ENCODE results near the gene IVNS1ABP.

DNA sequence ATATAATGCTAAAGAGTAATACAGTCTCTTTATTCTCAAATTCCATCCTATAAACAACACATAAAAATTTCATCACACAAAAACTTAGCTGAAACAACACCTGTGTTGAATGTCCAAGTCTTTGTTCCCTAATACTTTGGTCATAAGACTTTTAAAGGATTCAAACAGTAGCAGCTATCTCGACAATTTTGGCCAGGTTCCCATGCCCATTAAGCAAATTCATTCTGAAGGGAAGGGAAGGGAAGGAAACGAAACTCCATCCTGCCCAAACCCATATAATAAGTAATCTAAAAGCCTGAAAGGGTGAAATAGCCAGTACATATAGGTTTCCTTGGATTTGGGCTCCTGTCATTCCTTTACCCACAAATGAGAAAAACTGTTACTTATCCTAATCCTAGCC lies 7.5 kb downstream of the IVNS1ABP start:
- TF ChIP-seq ZNF445 (CRISPR knock-in tag; IDR thresholded peaks at IDR 0.05; ENCODE audit: low read depth) (no peak), SMC3 (conservative IDR thresholded peaks at IDR 0.05; ENCODE audit: insufficient read depth, low read depth, low read length) (no peak), ZKSCAN1 (IDR thresholded peaks at IDR 0.05; ENCODE audit: low read depth, low read length) (no peak), ZBTB8A (IDR thresholded peaks at IDR 0.05; ENCODE audit: partially characterized antibody) (no peak), EZH2 (IDR thresholded peaks at IDR 0.05; ENCODE audit: borderline replicate concordance, low read depth, low read length) (no peak), ZEB2 (IDR thresholded peaks at IDR 0.05) (no peak), U2AF2 (optimal IDR thresholded peaks at IDR 0.05; ENCODE audit: low read depth, low read length) (no peak), ZNF76 (CRISPR knock-in tag; IDR thresholded peaks at IDR 0.05; ENCODE audit: borderline replicate concordance) (no peak), ZNF778 (CRISPR knock-in tag; IDR thresholded peaks at IDR 0.05) (no peak), HMG20A (CRISPR knock-in tag; conservative IDR thresholded peaks at IDR 0.05) (no peak), MAFF (IDR thresholded peaks at IDR 0.05; ENCODE audit: low read length) (no peak)
- TF ChIP-seq, protein P1, sequence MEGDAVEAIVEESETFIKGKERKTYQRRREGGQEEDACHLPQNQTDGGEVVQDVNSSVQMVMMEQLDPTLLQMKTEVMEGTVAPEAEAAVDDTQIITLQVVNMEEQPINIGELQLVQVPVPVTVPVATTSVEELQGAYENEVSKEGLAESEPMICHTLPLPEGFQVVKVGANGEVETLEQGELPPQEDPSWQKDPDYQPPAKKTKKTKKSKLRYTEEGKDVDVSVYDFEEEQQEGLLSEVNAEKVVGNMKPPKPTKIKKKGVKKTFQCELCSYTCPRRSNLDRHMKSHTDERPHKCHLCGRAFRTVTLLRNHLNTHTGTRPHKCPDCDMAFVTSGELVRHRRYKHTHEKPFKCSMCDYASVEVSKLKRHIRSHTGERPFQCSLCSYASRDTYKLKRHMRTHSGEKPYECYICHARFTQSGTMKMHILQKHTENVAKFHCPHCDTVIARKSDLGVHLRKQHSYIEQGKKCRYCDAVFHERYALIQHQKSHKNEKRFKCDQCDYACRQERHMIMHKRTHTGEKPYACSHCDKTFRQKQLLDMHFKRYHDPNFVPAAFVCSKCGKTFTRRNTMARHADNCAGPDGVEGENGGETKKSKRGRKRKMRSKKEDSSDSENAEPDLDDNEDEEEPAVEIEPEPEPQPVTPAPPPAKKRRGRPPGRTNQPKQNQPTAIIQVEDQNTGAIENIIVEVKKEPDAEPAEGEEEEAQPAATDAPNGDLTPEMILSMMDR (IDR thresholded peaks at IDR 0.05 in 2 of 3, conservative IDR thresholded peaks at IDR 0.05 in 1 of 3; ENCODE audit: insufficient read depth in 2 of 3, low read depth in 1 of 3, low read length in 3 of 3): no peak
- TF ChIP-seq, protein P2, sequence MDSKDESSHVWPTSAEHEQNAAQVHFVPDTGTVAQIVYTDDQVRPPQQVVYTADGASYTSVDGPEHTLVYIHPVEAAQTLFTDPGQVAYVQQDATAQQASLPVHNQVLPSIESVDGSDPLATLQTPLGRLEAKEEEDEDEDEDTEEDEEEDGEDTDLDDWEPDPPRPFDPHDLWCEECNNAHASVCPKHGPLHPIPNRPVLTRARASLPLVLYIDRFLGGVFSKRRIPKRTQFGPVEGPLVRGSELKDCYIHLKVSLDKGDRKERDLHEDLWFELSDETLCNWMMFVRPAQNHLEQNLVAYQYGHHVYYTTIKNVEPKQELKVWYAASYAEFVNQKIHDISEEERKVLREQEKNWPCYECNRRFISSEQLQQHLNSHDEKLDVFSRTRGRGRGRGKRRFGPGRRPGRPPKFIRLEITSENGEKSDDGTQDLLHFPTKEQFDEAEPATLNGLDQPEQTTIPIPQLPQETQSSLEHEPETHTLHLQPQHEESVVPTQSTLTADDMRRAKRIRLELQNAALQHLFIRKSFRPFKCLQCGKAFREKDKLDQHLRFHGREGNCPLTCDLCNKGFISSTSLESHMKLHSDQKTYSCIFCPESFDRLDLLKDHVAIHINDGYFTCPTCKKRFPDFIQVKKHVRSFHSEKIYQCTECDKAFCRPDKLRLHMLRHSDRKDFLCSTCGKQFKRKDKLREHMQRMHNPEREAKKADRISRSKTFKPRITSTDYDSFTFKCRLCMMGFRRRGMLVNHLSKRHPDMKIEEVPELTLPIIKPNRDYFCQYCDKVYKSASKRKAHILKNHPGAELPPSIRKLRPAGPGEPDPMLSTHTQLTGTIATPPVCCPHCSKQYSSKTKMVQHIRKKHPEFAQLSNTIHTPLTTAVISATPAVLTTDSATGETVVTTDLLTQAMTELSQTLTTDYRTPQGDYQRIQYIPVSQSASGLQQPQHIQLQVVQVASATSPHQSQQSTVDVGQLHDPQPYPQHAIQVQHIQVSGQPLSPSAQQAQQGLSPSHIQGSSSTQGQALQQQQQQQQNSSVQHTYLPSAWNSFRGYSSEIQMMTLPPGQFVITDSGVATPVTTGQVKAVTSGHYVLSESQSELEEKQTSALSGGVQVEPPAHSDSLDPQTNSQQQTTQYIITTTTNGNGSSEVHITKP (IDR thresholded peaks at IDR 0.05; ENCODE audit: partially characterized antibody): no peak
- TF ChIP-seq, protein P3, sequence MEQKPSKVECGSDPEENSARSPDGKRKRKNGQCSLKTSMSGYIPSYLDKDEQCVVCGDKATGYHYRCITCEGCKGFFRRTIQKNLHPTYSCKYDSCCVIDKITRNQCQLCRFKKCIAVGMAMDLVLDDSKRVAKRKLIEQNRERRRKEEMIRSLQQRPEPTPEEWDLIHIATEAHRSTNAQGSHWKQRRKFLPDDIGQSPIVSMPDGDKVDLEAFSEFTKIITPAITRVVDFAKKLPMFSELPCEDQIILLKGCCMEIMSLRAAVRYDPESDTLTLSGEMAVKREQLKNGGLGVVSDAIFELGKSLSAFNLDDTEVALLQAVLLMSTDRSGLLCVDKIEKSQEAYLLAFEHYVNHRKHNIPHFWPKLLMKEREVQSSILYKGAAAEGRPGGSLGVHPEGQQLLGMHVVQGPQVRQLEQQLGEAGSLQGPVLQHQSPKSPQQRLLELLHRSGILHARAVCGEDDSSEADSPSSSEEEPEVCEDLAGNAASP (IDR thresholded peaks at IDR 0.05): no peak
